MM.1S (cell line): ENCODE results near the gene FAM24B.

Experiments used
- CTCF ChIP-seq: fragments of 300-600 bp; sonication (generic); IDR thresholded peaks from 2 replicates; pipeline ENCODE4 v1.5.1; 2016; ENCODE audit warnings: antibody characterized with exemption, low read length, mixed read lengths
- EZH2 ChIP-seq: fragments of 300-600 bp; sonication (generic); optimal IDR thresholded peaks from 2 replicates; pipeline ENCODE3; 2017; ENCODE audit warnings: low read depth, mild to moderate bottlenecking, antibody characterized with exemption, low read length, mixed read lengths
- EZH2phosphoT487 ChIP-seq: fragments of 300-600 bp; sonication (generic); IDR thresholded peaks from 2 replicates; pipeline ENCODE4 v1.6.1; 2018; ENCODE audit warnings: antibody characterized with exemption, low read length

DNA sequence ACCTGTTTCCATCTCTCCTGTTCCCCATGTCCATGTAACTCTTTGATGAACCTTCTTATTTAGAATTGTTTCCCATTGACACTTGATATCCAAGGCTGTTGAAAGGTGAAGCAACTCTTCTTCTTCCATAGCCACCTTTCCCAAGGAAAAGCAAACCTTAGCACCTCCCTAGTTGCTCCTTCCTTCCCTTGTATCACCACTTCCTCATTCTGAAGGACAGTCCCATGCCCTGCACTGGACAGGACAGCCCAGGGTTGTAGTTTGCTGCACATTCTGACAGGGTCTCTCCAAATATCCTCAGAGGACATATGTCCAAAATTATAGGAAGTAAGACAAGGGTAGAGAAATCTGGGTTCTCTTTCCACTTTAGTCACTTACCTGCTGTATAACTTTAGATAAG is 39.9 kb downstream of the FAM24B start:
- TF ChIP-seq CTCF (no peak), EZH2 (no peak), EZH2phosphoT487 (no peak)
